ENCODE results near the gene MDP1. TPM values are rescaled to one million over a fixed set of nuclear protein-coding genes. Genes with fewer than 3 reads are reported as not detected.
"Not testable (repeated sequence)": the region's sequence is repeated elsewhere in the genome, so short reads cannot be mapped to it uniquely, and the experiment has no call there.

MDP1 gene
- total RNA-seq, 1 experiment from 2014 or later = 8.9 TPM

DNA sequence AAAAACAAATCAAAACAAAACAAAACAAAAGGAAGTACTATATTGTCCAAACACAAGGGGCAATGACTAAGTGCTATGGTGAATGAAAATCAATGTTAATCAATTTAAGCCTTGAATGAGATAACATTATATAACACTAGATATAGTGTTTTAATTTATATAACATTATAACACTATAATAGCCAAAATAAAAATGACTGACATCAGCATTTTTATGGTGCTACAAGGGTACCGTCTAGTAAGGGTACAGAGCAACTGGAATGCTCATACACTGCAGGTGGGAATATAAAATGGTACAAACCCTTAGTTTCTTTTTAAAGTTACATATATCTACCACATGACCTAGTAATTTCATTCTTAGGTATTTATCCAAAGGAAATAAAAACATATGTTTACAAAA, 10.6 kb upstream of the MDP1 start:
- no peak overlapping the region for H3K4me3 ChIP-seq (ENCODE audit: low read depth in 2 of 2, low read length in 2 of 2)
- H3K27me3 ChIP-seq (ENCODE audit: control insufficient read depth, insufficient read depth, low read length) = no peaks in the 10 kb centered on the region
- 0 out of 2 replicates have a peak, but pooled peaks cover 3% of the 10 kb centered on the region for H3K4me1 ChIP-seq (ENCODE audit: control insufficient read depth, insufficient read depth, low read length)
- no peak overlapping the region for H3K27ac ChIP-seq (ENCODE audit: low read length)
- H3K36me3 ChIP-seq (ENCODE audit: control insufficient read depth, insufficient read depth, low read length) = peaks cover 6% of the 10 kb centered on the region
- TF ChIP-seq SIN3A (IDR thresholded peaks at IDR 0.05; ENCODE audit: borderline replicate concordance, insufficient read depth, low read depth, low read length) = no peak
- TF ChIP-seq, protein P1, sequence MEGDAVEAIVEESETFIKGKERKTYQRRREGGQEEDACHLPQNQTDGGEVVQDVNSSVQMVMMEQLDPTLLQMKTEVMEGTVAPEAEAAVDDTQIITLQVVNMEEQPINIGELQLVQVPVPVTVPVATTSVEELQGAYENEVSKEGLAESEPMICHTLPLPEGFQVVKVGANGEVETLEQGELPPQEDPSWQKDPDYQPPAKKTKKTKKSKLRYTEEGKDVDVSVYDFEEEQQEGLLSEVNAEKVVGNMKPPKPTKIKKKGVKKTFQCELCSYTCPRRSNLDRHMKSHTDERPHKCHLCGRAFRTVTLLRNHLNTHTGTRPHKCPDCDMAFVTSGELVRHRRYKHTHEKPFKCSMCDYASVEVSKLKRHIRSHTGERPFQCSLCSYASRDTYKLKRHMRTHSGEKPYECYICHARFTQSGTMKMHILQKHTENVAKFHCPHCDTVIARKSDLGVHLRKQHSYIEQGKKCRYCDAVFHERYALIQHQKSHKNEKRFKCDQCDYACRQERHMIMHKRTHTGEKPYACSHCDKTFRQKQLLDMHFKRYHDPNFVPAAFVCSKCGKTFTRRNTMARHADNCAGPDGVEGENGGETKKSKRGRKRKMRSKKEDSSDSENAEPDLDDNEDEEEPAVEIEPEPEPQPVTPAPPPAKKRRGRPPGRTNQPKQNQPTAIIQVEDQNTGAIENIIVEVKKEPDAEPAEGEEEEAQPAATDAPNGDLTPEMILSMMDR (IDR thresholded peaks at IDR 0.05) = no peak
- TF ChIP-seq POLR2AphosphoS5 (IDR thresholded peaks at IDR 0.05; ENCODE audit: low read depth, low read length) = no peak
- no peak for TF ChIP-seq TCF7L2 (IDR thresholded peaks at IDR 0.05; ENCODE audit: low read depth, low read length)
- TF ChIP-seq, protein P2, sequence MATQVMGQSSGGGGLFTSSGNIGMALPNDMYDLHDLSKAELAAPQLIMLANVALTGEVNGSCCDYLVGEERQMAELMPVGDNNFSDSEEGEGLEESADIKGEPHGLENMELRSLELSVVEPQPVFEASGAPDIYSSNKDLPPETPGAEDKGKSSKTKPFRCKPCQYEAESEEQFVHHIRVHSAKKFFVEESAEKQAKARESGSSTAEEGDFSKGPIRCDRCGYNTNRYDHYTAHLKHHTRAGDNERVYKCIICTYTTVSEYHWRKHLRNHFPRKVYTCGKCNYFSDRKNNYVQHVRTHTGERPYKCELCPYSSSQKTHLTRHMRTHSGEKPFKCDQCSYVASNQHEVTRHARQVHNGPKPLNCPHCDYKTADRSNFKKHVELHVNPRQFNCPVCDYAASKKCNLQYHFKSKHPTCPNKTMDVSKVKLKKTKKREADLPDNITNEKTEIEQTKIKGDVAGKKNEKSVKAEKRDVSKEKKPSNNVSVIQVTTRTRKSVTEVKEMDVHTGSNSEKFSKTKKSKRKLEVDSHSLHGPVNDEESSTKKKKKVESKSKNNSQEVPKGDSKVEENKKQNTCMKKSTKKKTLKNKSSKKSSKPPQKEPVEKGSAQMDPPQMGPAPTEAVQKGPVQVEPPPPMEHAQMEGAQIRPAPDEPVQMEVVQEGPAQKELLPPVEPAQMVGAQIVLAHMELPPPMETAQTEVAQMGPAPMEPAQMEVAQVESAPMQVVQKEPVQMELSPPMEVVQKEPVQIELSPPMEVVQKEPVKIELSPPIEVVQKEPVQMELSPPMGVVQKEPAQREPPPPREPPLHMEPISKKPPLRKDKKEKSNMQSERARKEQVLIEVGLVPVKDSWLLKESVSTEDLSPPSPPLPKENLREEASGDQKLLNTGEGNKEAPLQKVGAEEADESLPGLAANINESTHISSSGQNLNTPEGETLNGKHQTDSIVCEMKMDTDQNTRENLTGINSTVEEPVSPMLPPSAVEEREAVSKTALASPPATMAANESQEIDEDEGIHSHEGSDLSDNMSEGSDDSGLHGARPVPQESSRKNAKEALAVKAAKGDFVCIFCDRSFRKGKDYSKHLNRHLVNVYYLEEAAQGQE (IDR thresholded peaks at IDR 0.05; ENCODE audit: insufficient read depth in 1 of 2, low read depth in 2 of 2, low read length in 1 of 2) = no peak
- in situ Hi-C loops (cut with HindIII; ENCODE audit: low pct_unique_long_range_greater_than_20kb, low sequenced_read_pairs) (no loop called here), intact Hi-C loops (cut with micrococcal nuclease; ENCODE audit: unreplicated experiment) (no loop called here)
- CTCF ChIA-PET = no interaction called here
- no peaks in the 10 kb centered on the region for H3K9me3 ChIP-seq (ENCODE audit: control insufficient read depth, insufficient read depth, low read depth, low read length)
- no peak for DNase-seq (ENCODE audit: low read depth, low spot score)
- BruUV-seq (replicated peaks) = no TSS peak
- POLR2A ChIA-PET = no interaction called here
- ATAC-seq = no peak

- H3K27ac ChIP-seq (ENCODE audit: low read length) = no peak overlapping the region
- DNase-seq (ENCODE audit: low read depth, low spot score) (no peak), ATAC-seq (peak; percentile 63; the same call in 1 of the 2 replicates)
- POLR2A ChIA-PET = interaction anchor here (0.8 kb wide), 1 partner anchor 42 kb away, joined by 11 read pairs; no protein-coding TSS in a partner anchor
- no peak overlapping the region for H3K4me3 ChIP-seq (ENCODE audit: low read depth in 2 of 2, low read length in 2 of 2)
- no TSS peak for BruUV-seq (replicated peaks)
- CTCF ChIA-PET = no interaction called here
- no peaks in the 10 kb centered on the region for H3K4me1 ChIP-seq (ENCODE audit: control insufficient read depth, insufficient read depth, low read length)
- in situ Hi-C loops (cut with HindIII; ENCODE audit: low pct_unique_long_range_greater_than_20kb, low sequenced_read_pairs) = no loop called here
- intact Hi-C loops (cut with micrococcal nuclease; ENCODE audit: unreplicated experiment) = no loop called here
- TF ChIP-seq SIN3A (IDR thresholded peaks at IDR 0.05; ENCODE audit: borderline replicate concordance, insufficient read depth, low read depth, low read length) (no peak), POLR2AphosphoS5 (IDR thresholded peaks at IDR 0.05; ENCODE audit: low read depth, low read length) (no peak), TCF7L2 (IDR thresholded peaks at IDR 0.05; ENCODE audit: low read depth, low read length) (no peak)
- TF ChIP-seq, protein P1 (IDR thresholded peaks at IDR 0.05) = no peak
- TF ChIP-seq, protein P2 (IDR thresholded peaks at IDR 0.05; ENCODE audit: insufficient read depth in 1 of 2, low read depth in 2 of 2, low read length in 1 of 2) = no peak
- H3K36me3 ChIP-seq (ENCODE audit: control insufficient read depth, insufficient read depth, low read length) = peaks cover 4% of the 10 kb centered on the region; the same call in 1 of the 2 replicates
- H3K27me3 ChIP-seq (ENCODE audit: control insufficient read depth, insufficient read depth, low read length) = no peaks in the 10 kb centered on the region
- H3K9me3 ChIP-seq (ENCODE audit: control insufficient read depth, insufficient read depth, low read depth, low read length) = no peaks in the 10 kb centered on the region
Observed at GRCh38 chr14:24224618-24225071, 8.8 kb upstream of the MDP1 start.

- ATAC-seq; in situ Hi-C loops (cut with HindIII; ENCODE audit: low pct_unique_long_range_greater_than_20kb, low sequenced_read_pairs); H3K4me1 ChIP-seq (ENCODE audit: control insufficient read depth, insufficient read depth, low read length); H3K27me3 ChIP-seq (ENCODE audit: control insufficient read depth, insufficient read depth, low read length); intact Hi-C loops (cut with micrococcal nuclease; ENCODE audit: unreplicated experiment); H3K36me3 ChIP-seq (ENCODE audit: control insufficient read depth, insufficient read depth, low read length); H3K27ac ChIP-seq (ENCODE audit: low read length); POLR2A ChIA-PET; DNase-seq (ENCODE audit: low read depth, low spot score); H3K9me3 ChIP-seq (ENCODE audit: control insufficient read depth, insufficient read depth, low read depth, low read length); BruUV-seq (replicated peaks); H3K4me3 ChIP-seq (ENCODE audit: low read depth in 2 of 2, low read length in 2 of 2); CTCF ChIA-PET: not testable (repeated sequence)
Observed at GRCh38 chr14:24222987-24223386, 7.1 kb upstream of the MDP1 start.

Measured in Panc1 (cell line).